ENCODE measurements around the gene RASSF8. TPM values are rescaled to one million over a fixed set of nuclear protein-coding genes. Genes with fewer than 3 reads are reported as not detected.

Gene RASSF8
- total RNA-seq, 1 experiment from 2014 or later, result 26.5 TPM

GRCh38 chr12:25959071-25959961 lies 834 bp downstream of the RASSF8 start:
- Histone ChIP-seq H4K20me1 (ENCODE audit: insufficient read depth) (no peaks in the 10 kb centered on the region), H2AFZ (peak overlapping the region; percentile 98), H3K4me1 (replicated peaks; ENCODE audit: insufficient read depth) (peaks cover 26% of the 10 kb centered on the region), H3K9me2 (ENCODE audit: insufficient read depth) (no peaks in the 10 kb centered on the region), H3K27me3 (ENCODE audit: insufficient read depth, low read depth) (no peaks in the 10 kb centered on the region), H3F3A (ENCODE audit: insufficient read depth, low read depth) (peaks cover 20% of the 10 kb centered on the region), H3K79me2 (ENCODE audit: low read depth) (peaks cover 51% of the 10 kb centered on the region), H3K27ac (peak overlapping the region; percentile 14), H3K4me3 (peak overlapping the region; percentile 84), H3K4me2 (peak overlapping the region; percentile 92), H3K36me3 (ENCODE audit: low read depth) (peaks cover 7% of the 10 kb centered on the region; the same call in 1 of the 2 replicates), H3K9me3 (ENCODE audit: insufficient read depth, low read depth) (no peaks in the 10 kb centered on the region)
- no peak for TF ChIP-seq CTCF (conservative IDR thresholded peaks at IDR 0.05)
- no peak for TF ChIP-seq EZH2 (IDR thresholded peaks at IDR 0.05; ENCODE audit: low read depth)
- no TSS peak for BruUV-seq (replicated peaks)
- intact Hi-C loops (cut with micrococcal nuclease; ENCODE audit: unreplicated experiment), result loop anchor here (2.0 to 10.0 kb wide), 8 partner anchors 53 to 693 kb away; no protein-coding TSS in a partner anchor
- ChIA-PET CTCF (interaction anchor here (0.6 to 0.7 kb wide), 2 partner anchors 34 to 471 kb away, joined by 5 to 11 read pairs; no protein-coding TSS in a partner anchor), POLR2A (ENCODE audit: unreplicated experiment) (interaction anchor here (0.5 to 0.9 kb wide), 4 partner anchors 34 to 655 kb away, joined by 3 to 6 read pairs (median 5); no protein-coding TSS in a partner anchor)
- DNase-seq, result peak; percentile 38 to 51

GRCh38 chr12:25960143-25960542 lies 1.7 kb downstream of the RASSF8 start:
- Histone ChIP-seq H2AFZ (peak overlapping the region; percentile 98), H3K4me1 (replicated peaks; ENCODE audit: insufficient read depth) (peaks cover 26% of the 10 kb centered on the region), H3K4me2 (peak overlapping the region; percentile 92), H3K36me3 (ENCODE audit: low read depth) (peaks cover 7% of the 10 kb centered on the region; the same call in 1 of the 2 replicates), H3K27me3 (ENCODE audit: insufficient read depth, low read depth) (no peaks in the 10 kb centered on the region), H3K9me3 (ENCODE audit: insufficient read depth, low read depth) (no peaks in the 10 kb centered on the region), H3K9me2 (ENCODE audit: insufficient read depth) (no peaks in the 10 kb centered on the region), H3K4me3 (peak overlapping the region; percentile 84), H3F3A (ENCODE audit: insufficient read depth, low read depth) (peaks cover 20% of the 10 kb centered on the region), H4K20me1 (ENCODE audit: insufficient read depth) (no peaks in the 10 kb centered on the region), H3K27ac (peak overlapping the region; percentile 14; the same call in 1 of the 2 replicates), H3K79me2 (ENCODE audit: low read depth) (peaks cover 58% of the 10 kb centered on the region)
- intact Hi-C loops (cut with micrococcal nuclease; ENCODE audit: unreplicated experiment), result no loop called here
- no peak for DNase-seq
- TF ChIP-seq EZH2 (IDR thresholded peaks at IDR 0.05; ENCODE audit: low read depth) (no peak), CTCF (conservative IDR thresholded peaks at IDR 0.05) (no peak)
- POLR2A ChIA-PET (ENCODE audit: unreplicated experiment), result interaction anchor here (0.9 kb wide), 1 partner anchor 159 kb away, joined by 5 read pairs; no protein-coding TSS in a partner anchor
- TSS peak; percentile 55 for BruUV-seq (replicated peaks)
- CTCF ChIA-PET, result interaction anchor here (0.7 kb wide), 1 partner anchor 312 kb away, joined by 3 read pairs; no protein-coding TSS in a partner anchor

- Histone ChIP-seq H3K27ac (no peak overlapping the region), H4K20me1 (ENCODE audit: insufficient read depth) (no peaks in the 10 kb centered on the region), H3K27me3 (ENCODE audit: insufficient read depth, low read depth) (no peaks in the 10 kb centered on the region), H3K9me2 (ENCODE audit: insufficient read depth) (no peaks in the 10 kb centered on the region), H3K4me2 (peak overlapping the region; percentile 92), H3K79me2 (ENCODE audit: low read depth) (peaks cover 66% of the 10 kb centered on the region), H3K4me3 (peak overlapping the region; percentile 84; the same call in 1 of the 2 replicates), H3K9me3 (ENCODE audit: insufficient read depth, low read depth) (no peaks in the 10 kb centered on the region), H3K36me3 (ENCODE audit: low read depth) (peaks cover 7% of the 10 kb centered on the region; the same call in 1 of the 2 replicates), H2AFZ (no peak overlapping the region), H3F3A (ENCODE audit: insufficient read depth, low read depth) (peaks cover 20% of the 10 kb centered on the region), H3K4me1 (replicated peaks; ENCODE audit: insufficient read depth) (peaks cover 26% of the 10 kb centered on the region)
- DNase-seq, result no peak
- POLR2A ChIA-PET (ENCODE audit: unreplicated experiment), result no interaction called here
- CTCF ChIA-PET, result no interaction called here
- BruUV-seq (replicated peaks), result no TSS peak
- intact Hi-C loops (cut with micrococcal nuclease; ENCODE audit: unreplicated experiment), result no loop called here
- no peak for TF ChIP-seq EZH2 (IDR thresholded peaks at IDR 0.05; ENCODE audit: low read depth)
- TF ChIP-seq CTCF (conservative IDR thresholded peaks at IDR 0.05), result no peak
These were observed 2.5 kb downstream of the RASSF8 start for GRCh38 chr12:25960961-25961360.

All from PC-9 (cell line).